HG03064 (cell line): Measurements from ENCODE around the gene DIS3L2.

Source experiments
- ATAC-seq: cut with Tn5 transposase; IDR thresholded peaks from one replicate; pipeline ENCODE4 v1.9.1; 2021; ENCODE audit warnings: low read depth; ENCODE audit not compliant: unreplicated experiment

DIS3L2 gene

DNA sequence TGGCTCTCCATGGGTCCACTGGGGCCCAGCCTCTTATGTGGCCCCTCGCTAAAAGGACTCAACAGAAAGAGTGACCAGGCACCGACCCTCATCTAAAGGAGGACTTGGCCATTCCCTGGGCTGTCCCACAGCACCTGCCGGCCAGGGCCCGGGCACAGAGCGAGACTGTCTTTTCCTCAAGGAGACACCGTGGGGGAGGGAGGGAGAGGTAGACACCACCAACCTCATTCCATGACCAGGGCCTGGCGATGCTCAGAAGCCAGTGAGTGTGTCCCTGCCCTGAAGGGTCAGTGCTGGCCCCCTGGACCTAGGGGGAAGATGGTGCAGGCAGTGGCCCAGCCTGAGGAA, 377.2 kb downstream of the DIS3L2 start:
- no peak for ATAC-seq

DNA sequence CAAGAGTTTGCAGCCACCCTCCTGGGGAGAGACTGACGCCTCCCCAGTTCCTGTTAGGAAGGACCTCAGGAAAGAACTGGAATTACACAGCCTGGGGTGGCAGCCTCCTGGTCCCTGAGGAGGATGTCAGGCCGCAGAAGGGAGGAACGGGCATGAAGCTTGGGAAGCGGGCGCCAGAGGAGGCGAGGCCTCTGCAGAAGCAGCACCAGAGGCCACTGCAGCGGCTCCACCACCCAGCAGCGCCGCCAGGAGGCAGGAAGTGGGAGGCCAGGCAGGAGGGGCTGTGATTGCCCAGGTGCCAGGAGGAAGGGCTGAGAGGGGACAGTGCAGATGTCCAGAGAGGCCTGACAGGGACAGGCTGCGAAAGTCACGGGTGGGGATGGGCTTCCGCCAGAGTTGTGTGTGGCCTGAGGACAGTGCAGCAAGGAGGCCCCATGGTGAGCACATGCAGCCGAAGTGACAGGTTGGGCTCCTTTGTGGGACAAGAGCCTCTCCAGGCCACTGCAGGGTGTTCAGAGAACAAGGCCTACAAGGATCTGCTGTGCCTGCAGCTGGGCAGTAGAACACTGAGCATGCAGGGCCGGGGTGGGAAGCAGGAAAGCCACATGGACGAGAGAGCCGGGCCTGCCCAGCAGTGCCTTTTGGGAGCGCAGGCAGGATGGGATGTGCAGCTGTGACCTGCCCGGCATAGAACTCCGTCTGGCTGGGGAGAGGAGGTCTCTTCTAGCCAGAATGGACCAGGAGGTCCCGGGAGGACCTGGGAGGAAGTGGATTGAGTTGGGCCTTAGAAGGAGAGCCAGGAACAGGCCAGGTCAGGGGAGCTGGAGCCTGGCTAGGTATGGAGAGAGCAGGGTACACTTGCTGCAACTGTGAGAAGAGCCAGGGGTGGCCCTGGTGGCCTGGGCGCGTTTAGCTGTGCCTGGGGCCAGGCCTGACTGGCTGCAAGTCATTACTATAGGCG, 377.9 kb downstream of the DIS3L2 start:
- ATAC-seq = no peak

DNA sequence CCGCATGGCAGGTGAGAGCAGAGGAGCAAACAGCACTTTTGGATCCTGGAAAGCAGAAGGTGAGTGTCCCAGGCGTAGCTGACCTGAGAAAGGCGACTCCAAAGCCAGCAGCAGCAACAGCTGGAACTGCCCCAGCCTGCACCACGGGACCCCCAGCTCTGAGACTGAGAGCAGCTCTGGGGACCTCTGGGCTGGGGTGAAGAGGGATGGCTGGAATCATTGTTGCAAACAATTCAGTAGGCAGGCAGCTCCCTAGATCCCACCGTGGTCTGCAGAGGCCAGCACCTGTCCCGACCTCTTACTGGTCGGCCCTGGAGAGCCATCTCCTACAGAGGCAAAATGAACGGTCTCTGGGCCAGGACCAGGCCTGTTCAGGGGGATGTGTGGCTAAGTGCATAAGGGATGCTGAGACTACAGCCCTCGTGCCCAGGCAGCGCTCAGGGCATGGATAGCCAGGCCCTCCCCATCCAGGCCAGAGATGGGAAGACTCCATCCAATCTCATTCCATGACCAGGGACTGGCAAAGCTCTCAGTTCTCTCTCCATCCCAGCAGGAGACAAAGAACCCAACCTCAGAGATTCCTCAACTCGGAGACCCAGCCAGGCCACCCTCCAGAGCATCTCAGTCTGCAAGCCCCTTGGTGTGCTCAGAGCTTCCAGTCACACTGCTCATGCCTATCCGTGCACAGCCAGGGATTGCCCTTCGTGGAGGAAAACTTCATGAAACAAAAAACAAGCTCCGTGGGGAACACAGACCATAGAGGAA, 378.8 kb downstream of the DIS3L2 start:
- ATAC-seq = no peak

DNA sequence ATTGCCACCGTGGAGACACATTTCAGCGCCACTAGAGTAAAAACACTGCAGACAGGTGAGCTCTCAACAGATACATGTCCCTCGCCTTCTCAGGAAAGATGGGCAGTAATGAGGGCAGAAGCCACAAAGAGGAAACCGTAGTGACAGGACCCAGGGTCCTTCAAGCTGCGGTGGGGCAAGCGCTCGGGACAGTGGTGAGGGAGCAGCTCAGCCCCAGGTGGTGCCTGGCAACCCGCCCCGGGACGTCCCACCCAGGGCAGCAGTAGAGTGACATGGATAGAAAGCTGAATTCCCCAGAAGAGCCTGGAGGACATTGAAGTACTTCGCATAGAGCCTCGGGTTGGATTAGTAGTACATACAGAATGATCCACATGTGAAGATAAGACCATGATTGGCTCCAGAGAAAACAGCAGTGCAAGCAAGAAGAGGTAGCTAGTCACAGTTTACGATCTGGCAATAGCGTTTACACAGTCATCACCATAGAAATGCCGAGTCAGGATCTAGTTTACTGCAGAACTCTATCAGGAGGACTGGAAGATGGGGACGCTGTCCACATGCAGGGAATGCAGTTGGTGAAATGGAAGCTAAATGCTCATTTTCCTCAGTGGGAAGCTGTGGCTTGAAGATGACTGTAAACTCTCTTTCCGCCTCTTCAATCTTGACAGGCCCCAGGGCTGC, 379.7 kb downstream of the DIS3L2 start:
- ATAC-seq = no peak

DNA sequence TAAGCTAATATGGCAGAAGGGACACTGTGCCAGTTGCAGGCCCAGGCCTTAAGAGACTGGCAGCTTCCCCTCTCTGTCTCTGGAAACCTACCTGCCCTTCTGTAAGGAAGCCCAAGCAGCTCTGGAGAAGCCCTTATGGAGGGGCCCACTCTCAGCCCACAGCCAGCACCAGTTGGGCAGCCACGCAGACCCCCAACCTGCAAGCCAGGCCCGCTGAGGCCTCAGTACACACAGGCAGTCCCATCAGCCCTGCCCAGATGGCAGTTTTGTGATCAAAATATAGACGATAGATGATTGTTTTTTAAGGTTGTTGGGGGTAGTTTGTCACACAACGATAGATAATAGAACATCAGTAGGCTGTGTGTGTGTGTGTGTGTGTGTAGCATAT, 380.2 kb downstream of the DIS3L2 start:
- no peak for ATAC-seq

DNA sequence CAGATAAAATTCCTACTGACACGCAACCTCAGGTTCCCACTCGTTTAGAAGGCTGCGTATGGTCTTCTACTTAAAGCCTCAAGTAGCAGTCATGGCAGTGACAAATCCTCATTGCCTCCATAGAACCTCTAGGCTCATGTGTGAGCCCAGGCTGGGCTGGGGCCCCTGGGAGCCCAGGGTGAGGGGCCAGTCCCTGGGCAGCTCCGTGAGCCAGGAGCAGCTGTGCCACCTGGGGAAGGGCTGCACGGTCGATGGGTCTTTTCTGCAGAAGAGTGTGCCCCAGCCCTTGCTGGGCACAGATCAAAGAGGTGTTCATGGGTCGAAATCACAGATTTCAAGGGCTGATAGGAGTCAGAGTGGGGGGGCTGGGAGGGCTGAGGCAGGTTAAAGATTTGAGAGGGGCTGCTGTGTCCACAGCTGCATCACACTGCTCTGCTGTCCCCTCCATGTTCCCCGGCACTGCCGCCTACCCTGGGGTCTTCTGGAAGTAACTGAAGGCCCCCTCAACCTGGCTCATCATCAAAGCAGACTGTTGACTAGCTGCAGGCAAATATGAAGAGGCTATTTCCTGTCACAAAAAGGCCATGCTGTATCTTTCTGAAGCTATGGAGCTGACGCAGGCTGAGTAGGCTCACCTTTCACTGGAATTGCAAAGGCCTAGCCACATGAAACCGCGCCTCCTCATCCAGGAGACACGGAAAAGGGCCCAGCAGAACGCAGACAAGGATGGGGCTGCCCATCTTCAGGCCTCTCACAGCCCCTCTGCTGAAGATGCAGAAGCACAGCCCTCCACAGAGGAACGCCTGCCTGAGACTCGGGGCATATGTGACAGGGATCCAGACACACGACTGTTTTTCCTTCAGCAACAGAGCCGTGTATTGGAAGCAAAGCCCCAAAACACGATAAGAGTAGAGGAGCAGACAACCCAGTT, 381.4 kb downstream of the DIS3L2 start:
- no peak for ATAC-seq

DNA sequence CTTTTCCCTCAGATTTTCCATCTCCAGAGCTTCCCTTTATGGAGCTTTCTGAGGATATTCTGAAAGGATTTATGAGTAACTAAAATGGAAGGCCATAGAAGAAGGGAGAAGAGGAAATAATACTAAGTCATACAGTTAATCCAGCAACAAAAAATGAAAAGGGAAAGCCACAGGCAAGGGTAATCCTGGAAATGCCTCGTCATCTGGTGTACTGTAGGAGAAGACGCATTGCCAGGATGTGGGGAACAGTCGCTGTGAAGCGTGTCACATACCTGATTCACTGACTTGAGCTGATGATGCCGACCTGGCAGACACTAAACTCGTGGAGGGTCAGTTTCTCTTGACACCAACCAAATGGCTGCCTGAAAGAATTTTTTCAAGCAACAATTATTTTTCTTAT, 382.3 kb downstream of the DIS3L2 start:
- ATAC-seq = no peak

DNA sequence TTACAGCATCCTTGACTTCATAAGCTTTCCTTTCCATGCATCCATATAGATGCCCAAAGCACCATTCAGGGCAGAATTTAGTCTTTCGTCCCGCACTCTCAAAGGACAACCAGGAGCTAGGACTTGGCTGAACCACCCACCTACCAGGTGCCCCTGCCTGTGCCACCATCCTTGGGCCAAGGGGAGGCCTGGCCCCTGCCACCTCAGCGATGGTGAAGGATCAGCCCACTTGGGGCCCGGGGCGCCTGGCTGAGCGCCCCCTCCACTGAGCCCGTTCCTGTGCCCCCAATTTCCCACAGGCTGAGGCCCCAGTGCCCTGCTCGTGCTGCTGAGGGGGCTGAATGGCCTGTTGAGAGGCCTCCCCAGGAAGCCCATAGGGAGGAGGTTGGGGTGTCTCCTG, 383.7 kb downstream of the DIS3L2 start:
- no peak for ATAC-seq

DNA sequence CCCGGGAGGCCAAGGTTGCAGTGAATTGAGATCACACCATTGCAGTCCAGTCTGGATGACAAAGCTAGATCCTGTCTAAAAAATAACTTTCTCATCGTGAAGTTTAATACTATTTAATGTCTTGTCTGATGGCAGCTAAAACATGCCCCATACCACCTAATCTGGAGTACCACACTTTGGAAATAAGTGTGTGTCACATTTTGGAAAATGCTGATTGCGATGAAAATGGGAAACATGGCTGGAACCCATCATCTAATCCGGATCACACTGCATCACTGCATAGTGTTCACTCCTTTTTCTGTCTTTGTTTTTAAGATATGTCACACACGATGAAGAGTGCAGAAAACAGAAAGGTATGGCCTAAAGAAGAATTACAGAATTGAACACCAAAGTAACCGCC, 385.9 kb downstream of the DIS3L2 start:
- no peak for ATAC-seq

DNA sequence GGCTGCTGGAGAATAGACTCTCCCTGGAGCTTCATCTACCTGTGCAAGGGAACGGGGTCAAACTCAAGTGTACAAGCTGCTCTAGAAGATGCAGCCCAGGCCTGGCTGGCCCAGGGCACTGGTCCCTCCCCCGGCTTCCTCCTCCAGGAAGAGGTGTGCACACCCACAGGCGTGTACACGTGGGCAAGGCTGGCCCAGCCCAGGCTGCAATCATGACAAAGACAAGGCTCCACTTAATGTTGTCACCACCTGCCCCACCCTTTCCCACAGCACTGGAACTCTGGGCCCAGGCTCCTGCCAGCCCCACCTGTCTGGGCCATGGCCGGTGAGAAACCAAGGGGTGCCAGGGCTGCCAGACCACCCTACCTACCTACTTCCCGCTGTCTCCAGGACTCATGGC, 387.4 kb downstream of the DIS3L2 start:
- no peak for ATAC-seq

DNA sequence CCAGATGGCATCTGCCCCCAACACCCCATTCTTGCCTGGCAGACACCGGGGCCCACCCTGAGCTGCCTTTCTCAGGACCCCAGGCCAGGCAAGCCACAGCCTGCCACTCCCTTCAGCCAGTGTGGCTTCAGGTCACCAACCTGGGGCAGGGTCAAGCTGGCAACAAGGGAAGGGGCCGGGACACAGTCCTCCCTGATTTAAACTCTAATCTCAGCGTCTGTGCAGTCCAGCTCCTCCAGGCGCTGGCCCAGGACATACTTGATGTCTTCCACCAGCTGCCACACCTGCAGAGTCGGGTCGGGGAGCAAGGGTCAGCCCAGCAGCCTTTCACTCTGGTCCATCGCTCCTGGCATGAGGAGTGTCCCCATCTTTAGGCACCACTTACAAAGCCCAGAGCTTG, 388.0 kb downstream of the DIS3L2 start:
- ATAC-seq = no peak

DNA sequence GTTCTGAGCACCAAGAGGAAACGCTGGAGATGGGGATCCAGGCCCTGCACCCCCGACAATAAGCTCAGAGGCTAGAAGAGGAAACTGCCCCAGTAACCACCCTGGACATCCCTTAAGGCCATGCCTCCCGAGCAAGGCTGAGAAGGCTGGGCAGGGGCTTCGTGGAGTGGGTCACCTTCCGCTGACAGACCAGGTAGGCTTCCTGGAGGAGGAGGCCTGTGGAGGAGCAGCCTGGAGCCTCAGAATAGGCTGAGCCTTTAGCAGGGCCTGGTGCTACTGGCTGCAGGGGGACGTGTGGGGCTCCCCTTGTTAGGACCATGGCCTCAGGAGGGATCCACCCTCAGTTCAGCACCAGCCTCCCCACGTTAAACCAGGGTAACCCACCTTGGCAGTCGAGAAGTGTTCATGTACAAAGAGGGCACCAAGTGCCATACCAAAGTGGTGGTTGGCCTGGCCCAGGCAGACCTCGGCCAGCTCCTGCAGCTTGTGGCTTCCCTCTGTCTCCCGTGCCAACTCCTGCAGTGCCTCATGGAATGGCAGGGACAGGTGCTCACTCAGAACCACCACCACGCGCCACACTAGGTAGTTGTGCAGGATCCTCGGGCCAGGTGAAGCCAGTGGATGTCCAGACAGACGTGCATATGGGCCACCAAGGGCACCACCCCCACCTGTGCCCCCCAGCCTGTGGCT, 388.6 kb downstream of the DIS3L2 start:
- no peak for ATAC-seq

DNA sequence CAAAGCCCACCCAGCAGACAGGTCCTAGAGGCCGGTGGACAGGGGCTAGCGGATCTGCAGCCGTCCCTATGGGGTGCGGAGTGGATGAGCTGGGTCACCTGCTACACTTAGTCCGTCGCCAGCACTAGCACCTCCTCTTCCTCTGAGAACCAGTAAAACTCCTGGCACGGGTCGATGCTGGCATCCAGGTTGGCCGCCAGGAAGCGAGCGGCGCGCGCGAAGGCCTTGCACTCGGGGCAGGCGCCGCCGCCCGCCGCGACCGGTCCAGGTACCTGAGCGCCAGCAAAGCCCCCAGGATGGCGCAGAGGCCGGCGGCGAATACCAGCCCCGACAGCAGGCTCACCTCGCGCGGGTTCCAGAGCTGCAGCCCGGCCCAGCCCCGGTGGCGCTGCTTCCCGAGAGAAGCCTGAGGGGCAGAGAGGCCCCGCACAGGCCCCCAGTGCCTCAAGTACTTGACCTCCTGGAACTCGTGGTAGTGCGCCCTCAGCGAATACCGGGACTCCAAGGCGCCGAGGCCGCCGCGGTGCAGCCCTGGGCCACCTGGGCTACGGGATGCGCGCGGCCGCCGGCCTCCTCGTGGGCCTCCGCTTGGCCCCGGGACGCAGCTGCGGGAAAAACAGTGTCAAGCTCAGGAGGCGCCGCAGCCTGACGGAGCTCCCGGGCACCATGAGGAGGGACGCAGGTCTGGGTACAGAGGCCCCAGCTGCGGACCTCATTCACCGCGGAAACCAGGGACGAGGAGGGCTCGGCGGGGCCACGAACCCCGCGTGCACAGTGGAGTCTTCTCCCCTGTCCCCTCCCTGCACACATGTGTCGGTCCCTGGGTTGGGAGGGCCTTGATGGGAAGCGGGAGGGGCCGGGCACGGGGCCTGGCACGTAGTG, 389.5 kb downstream of the DIS3L2 start:
- ATAC-seq = no peak

DNA sequence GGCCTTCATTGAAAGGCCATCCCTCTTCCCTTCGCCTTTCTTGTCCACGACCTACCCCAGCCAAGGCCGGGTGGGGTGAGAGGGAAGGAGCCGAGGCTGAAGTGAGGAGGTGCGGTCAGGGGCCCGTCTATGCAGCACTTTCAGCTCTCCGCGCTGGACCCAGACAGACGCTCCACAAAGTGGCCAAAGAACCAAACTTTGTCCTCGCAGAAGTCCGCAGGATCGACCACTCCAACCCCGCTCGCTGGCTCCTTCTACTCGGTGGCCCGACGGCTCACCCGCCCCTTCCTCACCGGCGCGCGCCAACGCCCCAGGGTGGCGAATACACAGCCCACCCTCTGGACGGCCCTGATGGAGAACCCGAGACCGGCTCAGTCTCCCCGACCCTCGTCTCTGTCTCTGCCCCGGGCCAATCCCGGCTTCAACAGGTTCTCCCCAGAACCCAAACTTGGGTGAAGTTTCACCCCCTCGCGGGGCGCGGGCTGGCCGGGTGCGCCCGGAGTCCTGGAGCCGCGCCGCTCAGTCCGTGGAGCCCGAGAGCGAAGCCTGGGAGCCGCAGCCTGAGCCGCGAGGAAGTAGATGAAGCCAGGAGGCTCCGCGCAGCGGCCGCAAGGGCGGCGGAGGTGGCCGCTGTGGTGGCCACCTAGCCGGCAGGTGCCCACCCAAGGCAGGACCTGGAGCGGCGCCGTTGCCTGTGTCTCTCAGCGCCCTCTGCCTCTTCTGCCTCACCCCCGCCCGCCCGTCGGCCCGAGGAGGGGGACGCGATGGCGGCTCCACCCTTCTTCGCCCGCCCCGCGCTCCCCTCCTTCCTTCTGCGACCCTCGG, 390.4 kb downstream of the DIS3L2 start:
- no peak for ATAC-seq

DNA sequence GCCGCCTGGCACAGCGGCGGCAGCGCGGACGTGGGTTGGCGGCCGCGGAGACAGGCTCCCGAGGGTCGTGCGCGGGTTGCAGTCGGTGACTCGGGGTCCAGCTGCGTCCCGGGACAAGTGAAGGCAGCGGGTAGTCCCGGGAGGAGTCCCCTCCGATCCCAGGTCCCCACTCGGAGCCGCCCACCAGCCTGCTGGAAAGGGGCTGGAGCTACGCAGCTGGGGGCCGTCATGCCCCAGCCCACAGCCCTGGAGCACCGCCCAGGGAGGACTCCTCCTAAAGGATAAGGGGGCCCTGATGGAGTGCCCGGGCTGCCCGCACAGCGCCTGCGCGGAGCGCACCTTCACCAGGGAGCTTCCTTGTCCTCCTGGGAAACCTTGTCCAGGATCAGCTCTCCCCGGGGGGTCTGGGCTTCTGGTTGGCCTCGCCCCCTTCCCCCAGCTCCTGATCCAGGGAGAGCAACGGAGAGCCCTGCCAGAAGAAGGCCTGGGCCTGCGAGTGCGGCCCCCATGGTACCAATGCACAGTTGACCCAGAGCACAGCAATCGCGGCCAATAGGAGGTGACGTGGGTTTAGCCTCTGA, 391.1 kb downstream of the DIS3L2 start:
- ATAC-seq = no peak

DNA sequence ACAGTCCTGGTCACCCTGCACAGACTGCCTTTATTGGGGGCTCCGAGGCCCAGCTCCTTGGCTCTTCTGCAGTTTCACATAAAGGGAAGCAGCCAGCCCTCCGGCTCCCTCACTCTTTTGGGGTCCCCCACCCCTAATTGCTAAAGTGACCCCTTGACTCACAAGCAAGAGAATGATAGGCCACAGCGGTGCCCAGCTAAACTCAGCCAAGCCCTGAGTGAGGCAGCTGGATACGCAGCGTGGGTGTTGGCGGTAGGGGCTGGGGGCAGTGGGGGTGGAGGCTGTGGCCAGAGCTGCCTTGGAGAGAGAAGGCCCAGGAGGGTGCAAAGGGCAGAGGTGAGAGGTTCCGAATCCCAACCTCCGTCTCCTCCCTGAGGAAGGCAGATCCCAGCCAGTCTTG, 391.6 kb downstream of the DIS3L2 start:
- ATAC-seq = no peak

DNA sequence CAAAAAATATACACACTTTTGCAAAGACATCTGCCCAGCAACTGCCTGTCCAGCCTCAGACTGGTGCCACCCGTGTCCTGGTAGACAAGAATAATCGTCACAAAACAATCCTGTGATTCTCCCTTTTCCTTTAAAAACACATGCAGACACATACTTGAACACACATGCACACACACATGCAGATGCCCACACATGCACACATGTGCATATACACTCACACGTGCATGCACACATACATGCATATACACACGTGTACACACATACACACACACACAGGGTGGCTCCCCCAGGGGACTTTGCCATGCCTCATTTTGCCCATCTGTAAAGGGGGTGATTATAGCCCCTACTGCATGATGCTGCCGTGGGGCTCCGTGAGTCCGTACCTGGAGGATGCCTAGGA, 392.1 kb downstream of the DIS3L2 start:
- ATAC-seq = no peak

DNA sequence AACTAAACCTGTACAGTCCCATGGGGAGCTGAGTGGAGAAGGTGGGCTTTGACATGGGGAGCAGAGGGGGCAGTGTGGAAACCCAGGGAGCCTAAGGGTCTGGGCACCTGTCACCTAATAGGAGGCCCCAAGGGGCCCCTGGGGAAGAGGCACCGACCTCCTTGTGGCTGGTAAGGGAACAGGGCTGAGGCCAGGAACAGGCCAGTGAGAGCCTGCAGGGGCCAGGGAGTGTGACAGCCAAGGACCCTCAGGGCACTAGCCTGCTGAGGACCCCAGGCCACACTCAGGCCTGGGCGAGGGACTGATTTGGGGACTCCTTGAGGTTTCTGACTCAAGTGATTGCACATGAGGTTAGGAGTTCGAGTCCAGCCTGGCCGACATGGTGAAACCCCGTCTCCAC, 392.6 kb downstream of the DIS3L2 start:
- ATAC-seq = no peak
